HG03558 (cell line): ENCODE results near the gene ACTN1.
"Not testable (repeated sequence)": the region's sequence is repeated elsewhere in the genome, so short reads cannot be mapped to it uniquely, and the experiment has no call there.

Experiments used
- ATAC-seq: cut with Tn5 transposase; IDR thresholded peaks from one replicate; pipeline ENCODE4 v1.9.1; 2021; ENCODE audit warnings: moderate number of reproducible peaks; ENCODE audit not compliant: unreplicated experiment; ENCODE audit errors: extremely low read depth

ACTN1 gene

GRCh38 chr14:68987653-68988036 is 8.5 kb upstream of the ACTN1 start:
- no peak for ATAC-seq

GRCh38 chr14:68986926-68987652 is 8.0 kb upstream of the ACTN1 start:
- ATAC-seq, result no peak

GRCh38 chr14:68986225-68986624 is 7.1 kb upstream of the ACTN1 start:
- ATAC-seq, result no peak

- no peak for ATAC-seq
These were observed 5.6 kb upstream of the ACTN1 start for GRCh38 chr14:68984686-68985085.

- ATAC-seq, result no peak
These were observed 4.1 kb upstream of the ACTN1 start for GRCh38 chr14:68983191-68983590.

GRCh38 chr14:68982581-68982980 is 3.5 kb upstream of the ACTN1 start:
- no peak for ATAC-seq

GRCh38 chr14:68981539-68981976 is 2.5 kb upstream of the ACTN1 start:
- ATAC-seq, result no peak

- ATAC-seq, result no peak
These were observed 2.0 kb upstream of the ACTN1 start for GRCh38 chr14:68981139-68981538.

GRCh38 chr14:68979722-68980451 is 785 bp upstream of the ACTN1 start:
- ATAC-seq, result no peak

- no peak for ATAC-seq
These were observed 760 bp downstream of the ACTN1 start for GRCh38 chr14:68978172-68978911.

- ATAC-seq, result no peak
These were observed 1.4 kb downstream of the ACTN1 start for GRCh38 chr14:68977718-68978171.

- ATAC-seq, result no peak
These were observed 1.9 kb downstream of the ACTN1 start for GRCh38 chr14:68977180-68977717.

GRCh38 chr14:68976160-68977067 is 2.7 kb downstream of the ACTN1 start:
- ATAC-seq, result no peak

- ATAC-seq, result no peak
These were observed 3.4 kb downstream of the ACTN1 start for GRCh38 chr14:68975667-68976066.

- ATAC-seq, result no peak
These were observed 4.2 kb downstream of the ACTN1 start for GRCh38 chr14:68974759-68975347.

- ATAC-seq, result no peak
These were observed 5.5 kb downstream of the ACTN1 start for GRCh38 chr14:68973639-68974038.

GRCh38 chr14:68973219-68973565 is 5.9 kb downstream of the ACTN1 start:
- ATAC-seq, result not testable (repeated sequence)

GRCh38 chr14:68972507-68973218 is 6.4 kb downstream of the ACTN1 start:
- no peak for ATAC-seq
